Measurements from ENCODE around the gene GMNN.
"Not testable (repeated sequence)": the region's sequence is repeated elsewhere in the genome, so short reads cannot be mapped to it uniquely, and the experiment has no call there.

The GMNN gene

DNA sequence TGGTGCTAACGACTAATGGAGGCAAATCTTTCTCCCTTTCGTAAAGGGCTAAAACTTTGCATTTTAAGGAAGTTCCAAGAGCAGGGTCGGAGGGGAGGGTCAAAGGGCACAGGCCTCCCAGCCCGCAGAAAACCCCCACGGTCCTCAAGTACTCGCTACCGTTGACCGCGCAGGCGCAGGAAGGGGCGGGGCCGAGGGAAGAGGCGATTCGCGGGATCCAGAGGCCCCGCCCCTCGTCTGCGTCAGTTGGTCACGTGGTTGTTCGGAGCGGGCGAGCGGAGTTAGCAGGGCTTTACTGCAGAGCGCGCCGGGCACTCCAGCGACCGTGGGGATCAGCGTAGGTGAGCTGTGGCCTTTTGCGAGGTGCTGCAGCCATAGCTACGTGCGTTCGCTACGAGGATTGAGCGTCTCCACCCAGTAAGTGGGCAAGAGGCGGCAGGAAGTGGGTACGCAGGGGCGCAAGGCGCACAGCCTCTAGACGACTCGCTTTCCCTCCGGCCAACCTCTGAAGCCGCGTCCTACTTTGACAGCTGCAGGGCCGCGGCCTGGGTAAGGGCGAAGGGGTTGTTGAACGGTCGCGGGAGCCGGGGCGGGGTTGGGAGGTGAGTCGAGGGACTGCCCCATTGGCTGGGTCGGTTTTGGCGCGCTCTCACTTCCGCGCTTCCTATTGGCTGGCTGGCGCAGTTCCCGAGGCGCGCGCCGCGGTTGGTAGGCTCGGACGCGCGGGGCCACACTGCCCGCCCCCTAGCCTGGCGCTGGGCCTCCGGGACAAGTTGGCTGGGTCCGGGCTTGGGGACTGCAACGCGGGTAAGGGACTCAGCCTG is at the start of gene GMNN:
GMNN (plus strand) TSS at position 242 of the 824 bp plus-strand sequence. CDS start 2,310 bp downstream, outside the sequence.
- DNase-seq: peak; percentile 99

GRCh38 chr6:24730653-24731052 is 44.1 kb upstream of the GMNN start:
- not testable (repeated sequence) for DNase-seq

DNA sequence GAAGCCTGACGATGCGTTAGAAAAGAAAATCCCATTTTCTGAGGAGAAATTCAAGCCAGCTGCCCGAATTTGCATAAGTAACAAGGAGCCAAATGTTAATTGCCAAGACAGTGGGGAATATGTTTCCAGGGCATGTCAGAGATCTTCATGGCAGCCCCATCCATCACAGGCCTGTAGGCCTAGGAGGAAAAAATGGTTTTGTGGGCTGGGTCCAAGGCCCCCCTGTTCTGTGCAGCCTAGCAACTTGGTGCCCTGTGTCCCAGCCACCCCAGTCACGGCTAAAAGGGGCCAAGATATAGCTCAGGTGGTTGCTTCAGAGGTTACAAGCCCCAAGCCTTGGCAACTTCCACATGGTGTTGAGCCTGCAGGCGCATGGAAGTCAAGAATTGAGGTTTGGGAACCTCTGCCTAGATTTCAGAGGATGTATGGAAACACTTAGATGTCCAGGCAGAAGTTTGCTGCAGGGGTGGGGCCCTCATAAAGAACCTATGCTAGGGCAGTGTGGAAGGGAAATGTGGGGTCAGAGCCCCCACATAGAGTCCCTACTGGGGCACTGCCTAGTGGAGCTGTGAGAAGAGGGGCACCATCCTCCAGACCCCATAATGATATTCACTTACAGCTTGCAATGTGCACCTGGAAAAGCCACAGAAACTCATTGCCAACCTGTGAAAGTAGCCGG is 43.1 kb upstream of the GMNN start:
- DNase-seq: not testable (repeated sequence)

GRCh38 chr6:24734166-24734565 is 40.6 kb upstream of the GMNN start:
- DNase-seq: no peak

DNA sequence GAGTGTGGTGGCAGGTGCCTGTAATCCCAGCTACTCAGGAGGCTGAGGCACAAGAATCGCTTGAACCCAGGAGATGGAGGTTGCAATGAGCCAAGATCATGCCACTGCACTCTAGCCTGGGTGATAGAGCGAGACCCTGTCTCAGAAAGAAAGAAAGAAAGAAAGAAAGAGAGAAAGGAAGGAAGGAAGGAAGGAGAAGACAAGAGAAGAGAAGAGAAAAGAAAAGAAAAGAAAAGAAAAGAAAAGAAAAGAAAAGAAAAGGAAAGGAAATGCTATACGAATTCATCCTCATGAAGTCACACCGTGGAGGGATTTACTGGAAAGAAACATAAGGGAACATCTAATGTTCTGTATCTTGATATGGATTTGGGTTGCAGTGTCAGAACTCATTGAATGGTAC is 40.0 kb upstream of the GMNN start:
- DNase-seq: not testable (repeated sequence)

GRCh38 chr6:24738741-24739140 is 36.0 kb upstream of the GMNN start:
- DNase-seq: no peak

- no peak for DNase-seq
These were observed 33.9 kb upstream of the GMNN start for GRCh38 chr6:24740861-24741260.

DNA sequence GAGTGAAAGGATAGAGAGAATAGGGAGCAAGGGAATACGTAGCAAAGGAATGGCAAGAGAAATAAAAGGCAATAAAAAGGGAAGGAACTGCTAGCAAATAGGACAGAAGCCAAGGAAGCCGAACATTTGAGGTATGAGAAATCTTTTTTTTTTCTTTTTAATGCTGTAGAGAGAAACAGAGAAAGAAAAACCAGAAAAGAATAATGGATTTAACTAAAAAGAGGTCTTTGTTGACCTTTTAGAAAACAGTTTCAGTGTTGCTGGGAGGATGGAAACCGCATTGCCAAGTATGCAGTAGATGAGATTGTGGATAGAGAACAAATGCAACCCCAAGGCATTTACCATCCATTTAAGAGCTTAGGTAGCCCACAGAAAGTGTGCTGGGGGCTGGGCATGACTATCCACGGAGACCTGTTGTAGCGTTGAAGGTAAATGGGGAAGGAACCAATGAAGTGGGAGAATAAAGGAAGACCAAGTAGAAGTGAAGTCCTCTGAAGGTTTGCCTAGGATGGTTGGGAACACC is 32.5 kb upstream of the GMNN start:
- no peak for DNase-seq

DNA sequence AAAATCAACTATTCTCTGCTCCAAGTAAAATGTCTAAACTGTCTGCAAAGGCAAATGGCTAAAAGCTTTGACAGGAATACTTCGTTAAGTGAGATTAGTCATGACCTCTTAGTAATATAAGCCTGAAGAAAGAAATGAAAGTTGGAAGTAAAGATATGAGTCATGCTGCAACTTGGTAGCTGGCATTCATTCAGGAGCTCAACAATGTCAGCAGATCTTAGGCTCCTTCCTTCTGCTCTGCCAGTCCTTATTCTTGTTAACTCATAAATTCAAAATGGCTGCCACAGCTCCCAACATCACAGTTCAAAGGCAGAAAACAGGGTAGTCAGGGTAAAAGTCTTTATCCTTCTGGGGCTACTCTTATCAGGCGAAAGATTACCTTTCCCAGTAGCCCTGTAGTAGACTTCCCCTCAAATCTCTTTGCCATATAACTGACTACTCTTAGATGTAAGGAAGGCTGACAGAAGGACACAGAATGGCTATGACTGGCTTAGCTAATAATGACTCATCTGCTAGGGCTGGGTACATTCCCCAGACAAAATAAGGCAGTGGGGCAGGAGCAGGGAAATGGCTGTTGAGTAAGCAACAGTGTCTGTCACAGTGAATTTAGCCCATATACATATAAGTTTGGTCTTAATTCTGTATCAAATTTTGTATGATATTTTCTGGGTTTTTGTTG is 31.3 kb upstream of the GMNN start:
- DNase-seq: no peak

DNA sequence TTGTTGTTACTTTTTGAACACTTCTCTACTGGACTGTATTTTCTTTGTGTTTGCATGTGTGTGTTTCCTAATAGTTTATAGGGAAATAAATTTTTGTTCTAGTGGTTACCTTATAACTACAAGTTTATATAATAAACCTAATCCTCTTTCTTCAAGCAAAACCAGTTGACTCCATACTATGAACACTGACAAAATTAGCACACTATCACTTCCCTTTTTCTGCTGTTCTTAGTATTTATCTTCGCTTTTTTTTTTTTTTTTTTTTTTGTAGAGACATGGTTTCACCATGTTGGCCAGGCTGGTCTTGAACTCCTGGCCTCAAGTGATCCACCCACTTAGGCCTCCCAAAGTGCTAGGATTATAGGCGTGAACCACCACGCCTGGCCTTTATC is 30.8 kb upstream of the GMNN start:
- DNase-seq: no peak

DNA sequence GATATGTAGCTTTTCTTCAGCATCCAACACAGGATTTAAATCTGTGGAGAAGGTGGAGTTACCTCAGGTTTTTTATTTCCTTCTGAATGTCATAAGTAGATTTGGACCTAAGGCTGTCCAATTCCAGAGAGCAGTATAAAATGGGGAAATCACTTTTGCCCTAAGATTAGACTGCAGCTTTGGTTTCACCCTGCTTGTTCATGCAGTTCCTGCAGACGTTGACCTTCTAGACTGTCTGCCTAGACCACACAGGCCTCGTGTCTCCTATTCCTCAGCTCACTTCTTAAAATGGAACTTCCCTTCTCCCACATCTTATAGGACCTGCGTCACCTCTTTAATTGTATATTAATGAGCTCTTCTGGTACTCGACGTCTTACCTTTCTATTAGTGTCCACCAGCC is 29.8 kb upstream of the GMNN start:
- no peak for DNase-seq

GRCh38 chr6:24749297-24749696 is 25.4 kb upstream of the GMNN start:
- DNase-seq: no peak

DNA sequence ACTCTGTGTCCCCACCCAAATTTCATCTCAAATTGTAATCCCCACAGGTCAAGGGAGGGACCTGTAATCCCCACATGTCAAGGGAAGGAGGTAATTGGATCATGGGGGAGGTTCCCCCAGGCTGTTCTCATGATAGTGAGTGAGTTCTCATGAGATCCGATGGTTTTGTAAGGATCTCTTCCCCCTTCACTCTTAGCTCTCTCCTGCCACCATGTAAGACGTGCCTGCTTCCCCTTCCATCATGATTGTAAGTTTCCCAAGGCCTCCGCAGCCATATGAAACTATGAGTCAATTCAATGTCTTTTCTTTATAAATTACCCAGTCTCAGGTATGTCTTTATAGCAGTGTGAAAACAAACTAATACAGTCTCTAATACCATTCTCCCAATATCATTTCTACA is 23.9 kb upstream of the GMNN start:
- not testable (repeated sequence) for DNase-seq

GRCh38 chr6:24752503-24752902 is 22.2 kb upstream of the GMNN start:
- no peak for DNase-seq

DNA sequence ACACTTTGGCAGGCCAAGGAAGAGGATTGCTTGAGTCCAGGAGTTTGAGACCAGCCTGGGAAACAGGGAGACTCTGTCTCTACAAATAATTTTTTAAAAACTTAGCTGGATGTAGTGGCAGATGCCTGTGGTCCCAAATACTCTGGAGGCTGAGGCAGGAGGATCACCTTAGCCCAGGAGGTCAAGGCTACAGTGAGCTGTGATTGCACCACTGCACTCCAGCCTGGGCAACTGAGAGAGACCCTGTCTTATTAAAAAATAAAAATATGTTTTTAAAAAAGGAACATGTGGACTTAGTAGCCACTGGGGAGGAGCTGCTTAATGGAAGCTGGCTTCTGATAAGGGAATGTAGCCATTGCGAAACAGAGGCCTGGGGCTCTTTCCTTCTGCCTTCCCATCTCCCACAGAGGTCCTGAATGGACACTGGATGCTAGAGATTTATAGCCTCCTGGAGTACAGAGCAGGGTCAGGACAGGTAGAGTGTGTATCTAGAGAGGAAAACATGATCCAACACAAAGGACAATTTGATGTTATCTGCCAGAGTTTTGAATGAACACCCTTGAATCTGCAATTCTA is 21.7 kb upstream of the GMNN start:
- no peak for DNase-seq

DNA sequence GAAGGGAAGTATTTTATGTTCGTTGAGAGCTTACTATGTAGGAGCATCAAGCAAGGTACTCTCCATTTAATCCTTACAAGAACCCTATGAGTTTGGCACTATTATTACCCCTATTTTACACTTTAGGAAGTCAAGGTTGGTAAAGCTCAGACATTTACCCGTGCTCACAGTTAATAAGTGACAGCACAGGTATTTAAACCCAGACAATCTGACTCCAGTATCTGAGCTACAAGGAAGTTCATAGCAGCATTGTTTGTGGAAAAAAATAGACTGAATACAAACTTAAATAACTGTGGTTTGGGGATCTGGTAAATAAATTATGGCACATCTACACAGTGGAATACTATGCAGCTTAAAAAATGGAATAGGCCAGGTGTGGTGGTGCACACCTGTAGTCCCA is 21.2 kb upstream of the GMNN start:
- no peak for DNase-seq

DNA sequence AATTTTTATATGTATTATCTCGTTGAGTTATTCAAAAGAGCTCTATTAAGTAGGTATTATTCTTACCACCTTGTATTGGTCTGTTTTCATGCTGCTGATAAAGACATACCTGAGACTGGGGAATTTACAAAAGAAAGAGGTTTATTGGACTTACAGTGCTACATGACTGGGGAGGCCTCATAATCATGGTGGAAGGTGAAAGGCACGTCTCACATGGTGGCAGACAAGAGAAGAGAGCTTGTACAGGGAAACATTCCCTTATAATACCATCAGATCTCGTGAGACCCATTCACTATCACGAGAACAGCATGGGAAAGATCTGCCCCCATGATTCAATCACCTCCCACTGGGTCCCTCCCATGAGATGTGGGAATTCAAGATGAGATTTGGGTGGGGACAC is 20.4 kb upstream of the GMNN start:
- not testable (repeated sequence) for DNase-seq

GRCh38 chr6:24755279-24755678 is 19.5 kb upstream of the GMNN start:
- no peak for DNase-seq

DNA sequence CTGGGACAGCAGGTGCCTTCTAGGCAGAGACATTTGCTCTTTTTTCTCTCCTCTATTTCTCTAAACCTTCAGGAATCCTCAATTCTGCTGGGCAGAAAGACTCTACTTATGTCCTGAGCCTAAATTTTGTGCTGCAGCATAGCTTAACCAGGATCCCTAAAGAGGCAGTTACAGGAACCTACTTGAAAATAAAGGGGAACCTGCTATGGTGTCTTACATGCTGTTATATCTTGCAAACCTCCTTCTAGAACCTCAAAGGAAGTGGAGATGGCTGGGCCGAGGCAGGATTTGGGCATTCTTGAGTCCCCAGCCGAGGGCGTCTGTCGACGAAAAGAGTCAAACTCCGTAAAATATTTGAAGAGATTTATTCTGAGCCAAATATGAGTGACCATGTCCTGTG is 17.1 kb upstream of the GMNN start:
- no peak for DNase-seq

GRCh38 chr6:24759718-24760117 is 15.0 kb upstream of the GMNN start:
- DNase-seq: no peak

DNA sequence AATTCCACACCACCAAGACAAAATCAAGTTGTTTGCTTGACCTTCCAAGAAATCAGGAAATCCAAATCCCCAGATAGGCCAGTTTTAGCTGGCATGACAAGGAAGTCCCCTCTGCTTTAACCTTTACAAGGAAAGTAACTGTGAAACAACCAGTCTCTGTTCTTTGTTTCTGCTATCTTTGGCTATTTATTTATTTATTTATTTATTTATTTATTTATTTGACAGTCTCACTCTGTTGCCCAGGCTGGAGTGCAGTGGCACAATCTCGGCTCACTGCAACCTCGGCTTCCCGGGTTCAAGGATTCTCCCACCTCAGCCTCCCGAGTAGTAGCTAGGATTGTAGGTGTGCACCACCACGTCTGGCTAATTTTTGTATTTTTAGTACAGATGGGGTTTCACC is 14.5 kb upstream of the GMNN start:
- no peak for DNase-seq

DNA sequence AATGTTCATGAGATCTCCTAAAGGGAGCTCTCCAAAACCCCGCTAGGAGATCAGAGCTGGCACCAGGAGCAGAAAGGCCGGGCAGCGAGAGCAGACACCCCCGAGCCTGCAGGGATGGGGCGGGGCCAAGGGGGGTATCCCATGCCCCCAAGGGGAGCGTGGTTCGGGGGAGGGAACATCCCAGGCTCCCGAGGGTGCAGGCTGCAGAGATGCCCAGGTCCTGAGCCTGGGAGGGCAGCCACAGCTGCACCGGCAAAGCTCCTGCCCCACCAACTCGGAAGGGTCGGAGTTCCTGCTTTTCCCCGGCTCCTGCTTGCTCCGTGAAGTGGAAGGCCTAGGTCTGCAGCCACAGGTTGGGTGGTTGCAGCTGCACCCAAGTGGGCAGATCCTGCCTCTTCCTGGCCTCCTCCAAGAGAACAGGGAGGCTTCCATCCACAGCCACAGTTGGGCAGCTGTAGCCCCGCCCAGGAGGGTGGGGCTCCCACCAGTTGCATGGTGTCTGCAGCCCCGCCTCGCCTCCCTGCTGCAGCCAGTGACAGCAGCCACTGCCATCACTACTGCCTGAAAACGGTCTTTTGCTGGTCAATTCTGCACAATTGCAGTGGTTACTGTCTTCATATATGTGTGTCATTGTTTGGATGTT is 13.4 kb upstream of the GMNN start:
- DNase-seq: no peak

DNA sequence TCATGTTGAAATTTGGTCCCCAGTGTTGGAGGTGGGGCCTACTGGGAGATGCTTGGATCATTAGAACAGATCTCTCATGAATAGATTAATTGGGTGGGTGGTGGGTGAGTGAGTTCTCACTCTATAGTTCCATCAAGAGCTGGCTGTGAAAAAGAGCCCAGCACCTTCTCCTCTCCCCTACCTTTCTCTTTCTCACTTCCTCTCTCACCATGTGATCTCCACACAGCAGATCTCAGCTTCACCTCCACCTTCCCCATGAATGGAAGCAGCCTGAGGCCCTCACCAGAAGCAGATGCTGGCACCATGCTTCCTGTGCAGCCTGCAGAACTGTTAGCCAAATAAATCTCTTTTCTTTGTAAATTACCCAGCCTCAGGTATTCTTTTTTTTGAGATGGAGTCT is 12.9 kb upstream of the GMNN start:
- DNase-seq: no peak
